HG03039 (cell line): Measurements from ENCODE around the gene DZANK1.
"Not testable (repeated sequence)": the region's sequence is repeated elsewhere in the genome, so short reads cannot be mapped to it uniquely, and the experiment has no call there.

Source experiments
- ATAC-seq: cut with Tn5 transposase; IDR thresholded peaks from one replicate; pipeline ENCODE4 v1.9.1; 2021; ENCODE audit warnings: mild to moderate bottlenecking, moderate library complexity; ENCODE audit not compliant: unreplicated experiment

The DZANK1 gene

DNA sequence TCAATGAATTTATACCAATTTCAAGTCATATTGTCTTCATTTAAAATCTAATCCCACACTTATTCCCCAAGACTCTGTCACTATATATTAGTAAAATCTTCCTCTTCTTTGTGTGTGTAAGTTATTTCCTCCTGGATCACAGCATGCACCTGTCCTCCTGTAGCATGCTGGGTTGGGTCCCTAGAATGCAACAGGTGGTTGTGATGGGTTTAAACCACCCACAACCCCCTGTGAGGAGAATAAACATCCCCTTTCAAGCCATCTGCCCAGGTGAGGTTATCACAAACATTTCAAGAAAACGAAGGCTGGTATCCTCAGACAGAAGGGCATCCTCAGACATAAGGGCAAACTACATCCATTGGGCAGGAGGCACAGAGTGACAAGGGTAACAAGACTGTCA, 26.4 kb downstream of the DZANK1 start:
- ATAC-seq = no peak

GRCh38 chr20:18436847-18437246, 30.0 kb downstream of the DZANK1 start:
- ATAC-seq = no peak

DNA sequence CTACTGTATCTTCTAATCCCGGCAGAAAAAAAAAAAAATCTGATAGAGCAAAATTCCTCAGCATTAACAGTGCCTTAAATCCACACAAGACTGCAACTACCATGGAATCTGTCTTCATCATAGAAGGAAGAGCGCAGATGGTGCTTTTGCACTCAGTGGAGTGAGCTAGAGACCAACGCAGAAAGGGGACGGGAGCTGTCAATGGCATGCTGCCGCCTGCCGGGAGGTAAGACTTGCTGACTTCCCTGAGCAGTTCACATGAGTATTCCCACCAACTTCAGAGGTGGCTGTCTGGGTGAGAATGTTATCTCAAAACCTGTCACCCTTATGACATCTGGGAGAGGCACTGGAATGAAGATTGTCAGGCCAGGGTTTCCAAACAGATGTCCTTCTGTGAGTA, 35.6 kb downstream of the DZANK1 start:
- ATAC-seq = no peak

- no peak for ATAC-seq
Measured at GRCh38 chr20:18430172-18430826, 36.5 kb downstream of the DZANK1 start.

DNA sequence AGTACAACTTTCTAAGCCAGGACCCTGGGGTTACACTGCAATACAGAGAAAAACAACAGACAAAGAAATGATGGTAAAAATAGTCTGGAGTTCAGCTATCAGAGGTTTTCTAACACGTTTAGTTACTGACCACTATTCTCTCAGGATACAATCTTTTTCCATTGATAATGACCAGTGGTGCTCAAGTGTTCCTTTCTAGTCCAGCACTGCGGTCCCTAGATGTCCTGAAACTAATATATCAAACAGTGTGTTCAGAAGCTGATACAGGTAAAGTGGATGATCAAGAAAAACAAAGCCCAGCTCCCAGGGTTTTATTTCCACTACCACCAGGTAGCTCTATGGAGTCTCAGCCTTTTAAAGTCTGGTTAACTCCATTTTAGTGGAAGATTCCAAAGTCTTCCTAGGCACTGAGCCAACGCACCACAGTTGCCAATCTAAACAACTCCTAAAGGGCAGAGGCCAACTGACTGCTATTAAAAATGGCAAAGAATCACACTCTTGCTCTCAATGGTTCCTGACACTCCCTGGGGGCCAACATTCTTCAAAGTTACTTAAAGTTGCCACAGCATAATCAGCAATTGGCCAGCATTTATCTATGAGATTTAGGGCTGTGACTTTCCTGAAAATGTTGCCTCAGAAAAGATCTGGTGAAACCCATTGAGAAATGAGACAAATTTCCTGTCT, 38.2 kb downstream of the DZANK1 start:
- no peak for ATAC-seq

DNA sequence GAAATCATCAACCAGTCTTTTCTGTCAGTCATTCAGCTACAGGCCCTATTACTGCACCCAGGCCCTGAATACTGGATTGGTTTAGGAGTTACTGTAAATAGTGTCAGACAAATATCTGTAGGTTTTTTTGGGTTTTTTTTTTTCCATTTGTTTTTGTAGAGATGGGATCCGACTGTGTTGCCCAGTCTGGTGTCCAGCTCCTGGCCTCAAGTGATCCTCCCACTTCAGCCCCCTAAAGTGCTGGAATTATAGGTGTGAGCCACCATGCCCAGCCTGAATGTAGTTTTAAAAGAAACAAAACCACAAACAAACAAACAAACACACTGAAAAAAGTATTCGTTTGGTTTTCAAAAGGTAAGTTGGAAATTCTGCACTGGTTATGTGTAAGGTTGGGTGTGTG, 39.6 kb downstream of the DZANK1 start:
- no peak for ATAC-seq

GRCh38 chr20:18421608-18422007, 45.2 kb downstream of the DZANK1 start:
- ATAC-seq = no peak

DNA sequence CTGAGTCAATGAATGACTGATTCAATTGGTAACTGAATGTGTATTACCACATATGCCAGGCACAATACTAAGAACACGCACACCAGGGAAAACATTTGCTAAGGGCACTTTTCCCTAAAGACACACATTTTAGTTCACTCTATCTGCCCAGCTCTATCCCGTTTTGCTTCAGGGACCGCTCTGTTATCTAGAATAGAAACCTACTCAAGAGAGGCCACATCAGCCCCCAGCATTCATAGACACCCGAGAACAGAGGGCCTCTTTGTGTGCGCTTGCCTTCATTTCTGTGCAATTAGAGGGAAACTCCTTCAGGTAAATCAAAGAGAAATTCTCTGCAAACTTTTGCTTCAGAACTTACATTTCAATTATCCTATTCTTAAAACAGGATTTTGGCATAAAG, 50.3 kb downstream of the DZANK1 start:
- ATAC-seq = no peak

GRCh38 chr20:18414140-18414539, 52.7 kb downstream of the DZANK1 start:
- ATAC-seq = no peak

GRCh38 chr20:18412221-18412901, 54.5 kb downstream of the DZANK1 start:
- ATAC-seq = no peak

- no peak for ATAC-seq
Measured at GRCh38 chr20:18405826-18406225, 61.0 kb downstream of the DZANK1 start.

DNA sequence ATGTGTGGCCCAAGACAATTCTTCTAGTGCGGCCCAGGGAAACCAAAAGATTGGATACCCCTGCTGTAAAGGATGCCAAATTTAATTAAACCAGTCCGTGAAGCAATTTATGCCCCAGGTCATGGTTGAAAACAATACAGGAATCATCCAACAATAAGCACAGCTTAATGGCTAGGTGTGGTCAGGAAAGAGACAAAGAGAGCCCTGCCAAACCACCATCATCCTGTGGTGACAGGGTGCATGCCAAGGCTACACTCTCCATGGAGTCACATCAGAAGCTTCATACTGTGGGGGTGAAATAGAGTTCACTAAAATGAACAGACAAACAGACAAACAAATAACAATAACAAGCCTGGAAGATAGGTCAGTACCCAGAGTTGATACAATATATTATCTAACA, 62.7 kb downstream of the DZANK1 start:
- no peak for ATAC-seq

DNA sequence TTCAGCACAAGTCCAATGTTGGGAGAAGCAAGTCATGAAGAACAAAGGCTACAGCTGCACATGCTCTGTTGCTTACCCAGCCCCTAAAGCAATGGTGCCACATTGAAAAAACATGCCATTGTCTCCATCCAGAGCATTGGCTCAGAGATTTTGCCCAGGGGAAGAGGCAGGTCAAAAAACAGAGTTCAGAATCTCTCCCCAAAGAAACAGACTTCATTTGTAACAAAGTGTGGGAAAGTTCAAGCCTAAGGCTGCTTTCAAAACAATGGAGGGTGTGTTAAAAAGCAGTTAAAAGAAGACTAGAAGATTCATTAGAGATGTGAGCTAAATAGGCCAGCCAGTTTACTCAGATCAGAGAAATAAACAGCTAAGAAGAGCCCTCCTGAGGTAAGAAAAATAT, 63.6 kb downstream of the DZANK1 start:
- no peak for ATAC-seq

DNA sequence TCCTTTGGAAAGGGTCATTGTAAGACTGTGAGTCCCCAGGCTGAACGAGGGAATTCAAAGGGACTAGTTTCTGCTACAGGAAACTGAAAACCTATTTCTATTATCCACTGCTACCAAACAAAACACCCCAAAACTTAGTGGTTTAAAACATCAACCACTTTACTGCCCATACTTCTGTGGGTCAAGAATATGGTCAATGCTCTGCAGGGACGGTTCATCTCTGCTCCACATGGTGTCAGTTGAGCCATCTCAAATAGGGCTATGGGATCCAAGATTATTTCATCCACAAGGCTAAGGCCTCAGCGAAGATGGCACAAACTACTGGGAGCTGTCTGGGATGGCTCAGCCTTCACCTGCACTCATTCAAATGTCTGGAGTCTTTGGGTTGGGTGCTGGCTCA, 65.5 kb downstream of the DZANK1 start:
- no peak for ATAC-seq

- no peak for ATAC-seq
Measured at GRCh38 chr20:18400460-18400859, 66.4 kb downstream of the DZANK1 start.

DNA sequence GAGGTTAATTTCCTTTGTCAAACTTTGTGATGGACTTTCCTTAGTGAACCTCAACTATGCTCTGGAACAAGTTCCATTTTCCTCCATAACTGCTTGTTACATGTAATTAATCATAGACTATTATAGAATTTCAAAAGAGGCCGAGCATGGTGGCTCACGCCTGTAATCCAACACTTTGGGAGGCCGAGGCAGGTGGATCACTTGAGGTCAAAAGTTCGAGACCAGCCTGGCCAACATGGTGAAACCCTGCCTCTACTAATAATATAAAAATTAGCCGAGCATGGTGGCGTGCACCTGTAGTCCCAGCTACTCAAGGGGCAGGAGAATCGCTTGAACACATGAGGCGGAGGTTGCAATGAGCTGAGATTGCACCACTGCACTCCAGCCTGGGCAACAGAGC, 68.1 kb downstream of the DZANK1 start:
- ATAC-seq = not testable (repeated sequence)

GRCh38 chr20:18397030-18397429, 69.8 kb downstream of the DZANK1 start:
- ATAC-seq = no peak

- ATAC-seq = no peak
Measured at GRCh38 chr20:18395544-18395943, 71.3 kb downstream of the DZANK1 start.

DNA sequence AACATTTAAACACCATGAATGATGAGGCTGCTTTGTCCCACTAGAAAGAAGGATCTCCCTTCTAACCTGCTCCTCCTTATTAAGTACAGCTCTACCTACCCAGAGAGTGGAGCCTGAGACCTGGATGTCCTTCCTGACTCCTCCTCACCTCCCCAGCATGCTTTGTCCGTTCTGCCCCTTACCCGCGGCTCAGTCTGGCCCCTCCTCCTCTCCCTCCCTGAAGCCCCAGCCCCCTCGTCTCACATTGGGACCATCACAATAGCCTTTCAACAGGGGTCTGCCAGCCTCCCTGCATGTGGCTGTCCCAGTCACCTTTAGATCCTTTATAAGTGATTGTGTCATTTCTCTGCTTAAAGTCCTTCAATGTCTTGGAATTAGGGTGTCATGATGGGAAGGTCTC, 72.5 kb downstream of the DZANK1 start:
- no peak for ATAC-seq

DNA sequence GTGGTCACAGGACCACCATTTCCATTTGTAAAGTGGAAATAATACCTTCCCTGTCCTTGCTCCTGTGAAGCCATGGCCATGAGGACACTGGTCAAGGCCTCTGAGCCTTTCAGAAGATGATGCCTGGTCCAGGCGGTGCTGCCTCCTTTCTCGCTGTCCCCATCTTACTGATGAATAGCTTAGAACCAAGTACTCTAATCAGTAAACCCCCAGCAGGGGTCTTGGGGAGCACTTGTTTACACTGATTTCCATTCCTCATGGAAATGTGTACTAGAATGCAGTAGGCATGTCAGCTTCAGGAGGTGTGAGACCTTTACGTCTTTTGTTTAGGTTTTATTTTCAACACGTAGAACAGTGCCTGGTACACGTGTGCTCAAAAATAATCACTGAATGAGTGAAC, 75.1 kb downstream of the DZANK1 start:
- no peak for ATAC-seq

- no peak for ATAC-seq
Measured at GRCh38 chr20:18390201-18390600, 76.6 kb downstream of the DZANK1 start.

GRCh38 chr20:18388860-18389259, 78.0 kb downstream of the DZANK1 start:
- ATAC-seq = no peak
